Mesendoderm (in vitro differentiated cells): Measurements from ENCODE around the gene GBE1.
A peak's percentile ranks its signal among the peaks of the same experiment; 100 is the strongest.

Source experiments
- DNase-seq: peaks from one replicate; pipeline ENCODE4 v3.0.0; 2013
- H2AK5ac ChIP-seq: 2 replicates; pipeline ENCODE4 v1.6.1; 2013; ENCODE audit warnings: low read length, inconsistent platforms
- H2BK120ac ChIP-seq: 2 replicates; pipeline ENCODE4 v1.6.1; 2013; ENCODE audit warnings: low read depth, mild to moderate bottlenecking, low read length, moderate library complexity, mixed read lengths
- H2BK15ac ChIP-seq: replicated peaks from 2 replicates; pipeline ENCODE4 v1.6.1; 2013; ENCODE audit warnings: low read depth, mild to moderate bottlenecking, moderate library complexity
- H2BK5ac ChIP-seq: 2 replicates; pipeline ENCODE4 v1.6.1; 2013; ENCODE audit warnings: low read length, inconsistent platforms
- H3K18ac ChIP-seq: 2 replicates; pipeline ENCODE4 v1.6.1; 2013; ENCODE audit warnings: mild to moderate bottlenecking, low read length, mixed read lengths
- H3K23ac ChIP-seq: one replicate; pipeline ENCODE4 v1.6.1; 2013; ENCODE audit warnings: low read length
- H3K27ac ChIP-seq: 2 replicates; pipeline ENCODE4 v1.5.1; 2013; ENCODE audit warnings: low read depth, mild to moderate bottlenecking, inconsistent platforms, low read length, moderate library complexity
- H3K27me3 ChIP-seq: 2 replicates; pipeline ENCODE4 v1.6.1; 2013; ENCODE audit warnings: low read length, control low read depth, mild to moderate bottlenecking, inconsistent platforms; ENCODE audit not compliant: insufficient read depth, poor library complexity
- H3K36me3 ChIP-seq: 2 replicates; pipeline ENCODE4 v1.6.1; 2013; ENCODE audit warnings: low read length, inconsistent platforms; ENCODE audit not compliant: control insufficient read depth, insufficient read depth
- H3K4ac ChIP-seq: one replicate; pipeline ENCODE4 v1.6.1; 2013; ENCODE audit warnings: low read depth, mild to moderate bottlenecking, low read length, moderate library complexity
- H3K4me1 ChIP-seq: 2 replicates; pipeline ENCODE4 v1.6.1; 2013; ENCODE audit warnings: low read depth, low read length, inconsistent platforms; ENCODE audit not compliant: control insufficient read depth
- H3K4me2 ChIP-seq: 2 replicates; pipeline ENCODE4 v1.6.1; 2013; ENCODE audit warnings: low read length
- H3K4me3 ChIP-seq: 2 replicates; pipeline ENCODE4 v1.5.1; 2013; ENCODE audit warnings: mild to moderate bottlenecking, low read length
- H3K56ac ChIP-seq: one replicate; pipeline ENCODE4 v1.6.1; 2013; ENCODE audit warnings: low read length
- H3K79me1 ChIP-seq: 2 replicates; pipeline ENCODE4 v1.6.1; 2013; ENCODE audit warnings: low read length, inconsistent platforms
- H3K79me2 ChIP-seq: 2 replicates; pipeline ENCODE4 v1.6.1; 2013; ENCODE audit warnings: mild to moderate bottlenecking, low read length; ENCODE audit not compliant: control insufficient read depth, insufficient read depth
- H3K9ac ChIP-seq: 2 replicates; pipeline ENCODE4 v1.6.1; 2013; ENCODE audit warnings: low read length, inconsistent platforms
- H4K5ac ChIP-seq: one replicate; pipeline ENCODE4 v1.6.1; 2013; ENCODE audit warnings: low read length
- H4K8ac ChIP-seq: one replicate; pipeline ENCODE4 v1.6.1; 2013; ENCODE audit warnings: low read depth, mild to moderate bottlenecking, control low read depth, low read length, moderate library complexity
- WGBS: extraction: QIAGEN DNeasy Blood & Tissue Kit; methylation state at CpG from one replicate; pipeline ENCODE4 v1.1.7; 2013; ENCODE audit warnings: low lambda C conversion rate, missing lambda C conversion rate; ENCODE audit not compliant: insufficient coverage; ENCODE audit errors: extremely low coverage; 5-methylcytosine and 5-hydroxymethylcytosine counted together

The GBE1 gene

DNA sequence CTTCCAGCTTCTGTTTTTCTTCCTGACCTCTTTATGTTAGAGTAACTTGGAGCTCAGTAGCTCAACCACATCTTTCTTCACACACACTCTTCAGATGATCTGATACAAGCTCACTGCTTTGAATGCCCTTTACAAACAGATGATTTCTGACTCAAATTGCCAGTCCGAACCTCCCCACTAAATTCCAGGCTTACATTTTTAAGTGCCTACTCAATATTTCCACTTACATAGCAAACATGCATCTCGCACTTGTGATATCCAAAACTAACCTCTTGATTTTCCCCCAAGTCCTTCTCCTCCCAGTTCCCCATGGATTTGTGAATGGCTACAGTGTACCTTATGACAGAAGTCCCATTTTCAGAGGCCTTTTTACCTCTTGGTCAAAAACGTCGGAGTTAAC lies 139.1 kb downstream of the GBE1 start:
- H2BK15ac ChIP-seq, result no peak overlapping the region
- no peak overlapping the region for H4K5ac ChIP-seq
- no peak overlapping the region for H3K4me2 ChIP-seq
- DNase-seq, result no peak
- no peaks in the 10 kb centered on the region for H3K36me3 ChIP-seq
- H3K9ac ChIP-seq, result no peak overlapping the region
- no peak overlapping the region for H3K27ac ChIP-seq
- H2AK5ac ChIP-seq, result no peak overlapping the region
- H2BK120ac ChIP-seq, result no peak overlapping the region
- no CpG with 5 or more reads among the region's 4 CpGs for WGBS
- no peak overlapping the region for H3K4me3 ChIP-seq
- H3K4ac ChIP-seq, result no peak overlapping the region
- no peaks in the 10 kb centered on the region for H3K27me3 ChIP-seq
- no peak overlapping the region for H4K8ac ChIP-seq
- no peaks in the 10 kb centered on the region for H3K79me1 ChIP-seq
- H3K79me2 ChIP-seq, result no peaks in the 10 kb centered on the region
- no peak overlapping the region for H3K23ac ChIP-seq
- H3K56ac ChIP-seq, result no peak overlapping the region
- no peak overlapping the region for H2BK5ac ChIP-seq
- no peak overlapping the region for H3K18ac ChIP-seq
- no peaks in the 10 kb centered on the region for H3K4me1 ChIP-seq

DNA sequence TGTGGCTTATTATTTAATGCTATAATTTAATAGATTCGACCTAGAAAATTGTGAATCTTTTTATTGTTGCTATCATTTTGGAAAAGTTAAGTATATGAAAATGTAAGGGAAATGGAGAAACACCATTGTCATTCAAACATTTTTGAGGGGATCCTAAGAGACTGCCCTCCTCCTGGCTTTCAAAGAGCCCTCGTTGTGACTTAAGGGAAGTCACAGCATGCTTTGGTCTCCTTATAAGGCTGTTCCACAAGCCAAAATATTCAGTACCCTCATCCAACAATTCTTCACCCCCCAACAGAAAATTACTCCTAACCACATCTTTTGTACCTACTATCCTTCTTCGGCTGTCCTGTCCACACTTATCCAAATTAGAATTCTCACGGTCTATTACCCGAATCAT lies 140.2 kb downstream of the GBE1 start:
- Histone ChIP-seq H3K4ac (no peak overlapping the region), H3K4me1 (no peaks in the 10 kb centered on the region), H3K18ac (no peak overlapping the region), H4K5ac (no peak overlapping the region), H3K27me3 (no peaks in the 10 kb centered on the region), H2BK15ac (no peak overlapping the region), H3K9ac (no peak overlapping the region), H2BK120ac (no peak overlapping the region), H2AK5ac (no peak overlapping the region), H2BK5ac (no peak overlapping the region), H3K4me3 (no peak overlapping the region), H3K23ac (no peak overlapping the region), H3K4me2 (no peak overlapping the region), H3K27ac (no peak overlapping the region), H3K36me3 (no peaks in the 10 kb centered on the region), H4K8ac (no peak overlapping the region), H3K79me1 (no peaks in the 10 kb centered on the region), H3K79me2 (no peaks in the 10 kb centered on the region), H3K56ac (no peak overlapping the region)
- no peak for DNase-seq
- WGBS, result 100% methylated on average over 2 of the region's 5 CpGs

DNA sequence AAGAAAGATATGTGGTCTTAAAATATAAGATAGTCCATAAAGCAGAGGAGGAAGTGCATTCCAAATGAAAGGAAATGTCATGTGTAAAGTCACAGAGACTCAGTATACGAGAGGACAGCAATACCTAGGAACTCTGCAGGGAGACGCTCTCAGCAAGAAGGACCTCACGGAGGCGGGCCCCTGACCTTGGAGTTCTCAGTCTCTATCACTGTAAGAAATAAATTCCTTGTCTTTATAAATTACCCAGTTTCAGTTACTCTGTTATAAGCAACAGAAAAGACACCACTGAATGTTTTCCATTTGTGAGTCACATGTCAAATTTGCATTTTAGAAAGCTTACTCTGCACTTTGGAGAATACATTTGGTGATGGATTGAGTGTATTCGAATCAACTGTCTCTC lies 140.6 kb downstream of the GBE1 start:
- Histone ChIP-seq H3K4me2 (no peak overlapping the region), H3K27me3 (no peaks in the 10 kb centered on the region), H4K5ac (no peak overlapping the region), H3K36me3 (no peaks in the 10 kb centered on the region), H3K23ac (no peak overlapping the region), H3K56ac (no peak overlapping the region), H4K8ac (no peak overlapping the region), H3K79me1 (no peaks in the 10 kb centered on the region), H3K4ac (no peak overlapping the region), H2BK5ac (no peak overlapping the region), H2BK120ac (no peak overlapping the region), H3K79me2 (no peaks in the 10 kb centered on the region), H3K4me3 (no peak overlapping the region), H2BK15ac (no peak overlapping the region), H3K27ac (no peak overlapping the region), H3K18ac (no peak overlapping the region), H2AK5ac (no peak overlapping the region), H3K9ac (no peak overlapping the region), H3K4me1 (no peaks in the 10 kb centered on the region)
- no peak for DNase-seq
- WGBS, result no CpG with 5 or more reads among the region's 5 CpGs

DNA sequence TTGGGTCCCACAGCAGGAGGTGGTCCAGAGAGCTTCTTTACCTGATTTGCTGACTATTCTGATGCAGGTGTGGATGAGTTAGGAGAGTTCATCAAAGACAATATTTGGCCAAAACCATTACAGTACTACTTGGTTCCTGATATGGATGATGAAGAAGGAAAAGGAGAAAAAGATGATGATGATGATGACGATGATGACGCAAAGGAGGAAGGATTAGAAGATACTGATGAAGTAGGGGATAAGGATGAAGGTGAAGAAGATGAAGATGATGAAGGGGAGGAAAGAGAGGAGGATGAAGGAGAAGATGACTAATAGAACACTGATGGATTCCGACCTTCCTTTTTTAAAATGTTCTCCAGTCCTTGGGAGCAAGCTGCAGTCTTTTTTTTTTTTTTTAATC lies 148.7 kb downstream of the GBE1 start:
- no peaks in the 10 kb centered on the region for H3K79me1 ChIP-seq
- no peak overlapping the region for H3K27ac ChIP-seq
- no peak overlapping the region for H2BK5ac ChIP-seq
- no peak overlapping the region for H3K9ac ChIP-seq
- no peak overlapping the region for H2AK5ac ChIP-seq
- H3K36me3 ChIP-seq, result no peaks in the 10 kb centered on the region
- H3K27me3 ChIP-seq, result no peaks in the 10 kb centered on the region
- H3K56ac ChIP-seq, result no peak overlapping the region
- H3K4me3 ChIP-seq, result no peak overlapping the region
- H4K5ac ChIP-seq, result no peak overlapping the region
- no peaks in the 10 kb centered on the region for H3K4me1 ChIP-seq
- no peak overlapping the region for H2BK120ac ChIP-seq
- H3K4me2 ChIP-seq, result no peak overlapping the region
- no peak overlapping the region for H3K4ac ChIP-seq
- no peak for DNase-seq
- no peaks in the 10 kb centered on the region for H3K79me2 ChIP-seq
- H2BK15ac ChIP-seq, result no peak overlapping the region
- no peak overlapping the region for H3K18ac ChIP-seq
- no peak overlapping the region for H3K23ac ChIP-seq
- no peak overlapping the region for H4K8ac ChIP-seq
- WGBS, result 100% methylated on average over 2 of the region's 3 CpGs

DNA sequence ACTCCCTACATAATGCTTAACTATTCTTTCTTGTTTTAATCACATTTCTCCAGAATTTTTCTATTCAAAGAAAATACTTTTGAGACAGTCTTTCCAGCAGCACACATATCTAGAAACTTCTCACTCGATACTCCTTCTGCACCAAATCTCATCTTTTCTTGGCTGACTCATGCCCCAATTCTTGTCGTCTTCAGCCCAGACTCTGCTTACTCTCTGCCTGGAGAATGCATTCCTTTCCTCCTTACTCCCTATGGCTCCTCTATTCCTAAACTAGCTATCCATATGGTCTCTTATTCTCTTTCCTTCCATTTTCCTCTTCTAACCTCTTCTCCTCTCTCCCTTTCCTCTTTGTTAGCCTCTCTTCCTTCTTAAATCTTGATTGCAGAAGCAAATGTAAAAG lies 158.7 kb downstream of the GBE1 start:
- H4K8ac ChIP-seq, result no peak overlapping the region
- no peaks in the 10 kb centered on the region for H3K4me1 ChIP-seq
- no peak overlapping the region for H3K18ac ChIP-seq
- no peak overlapping the region for H3K56ac ChIP-seq
- H3K79me1 ChIP-seq, result no peaks in the 10 kb centered on the region
- no peak overlapping the region for H2BK15ac ChIP-seq
- H2AK5ac ChIP-seq, result no peak overlapping the region
- no peak overlapping the region for H3K27ac ChIP-seq
- H3K4me2 ChIP-seq, result no peak overlapping the region
- no CpG with 5 or more reads among the region's 2 CpGs for WGBS
- no peak overlapping the region for H3K9ac ChIP-seq
- no peaks in the 10 kb centered on the region for H3K36me3 ChIP-seq
- no peaks in the 10 kb centered on the region for H3K79me2 ChIP-seq
- H3K4me3 ChIP-seq, result no peak overlapping the region
- H2BK120ac ChIP-seq, result no peak overlapping the region
- no peak overlapping the region for H4K5ac ChIP-seq
- H3K4ac ChIP-seq, result no peak overlapping the region
- H3K27me3 ChIP-seq, result no peaks in the 10 kb centered on the region
- peak; percentile 9 for DNase-seq
- H3K23ac ChIP-seq, result no peak overlapping the region
- no peak overlapping the region for H2BK5ac ChIP-seq

DNA sequence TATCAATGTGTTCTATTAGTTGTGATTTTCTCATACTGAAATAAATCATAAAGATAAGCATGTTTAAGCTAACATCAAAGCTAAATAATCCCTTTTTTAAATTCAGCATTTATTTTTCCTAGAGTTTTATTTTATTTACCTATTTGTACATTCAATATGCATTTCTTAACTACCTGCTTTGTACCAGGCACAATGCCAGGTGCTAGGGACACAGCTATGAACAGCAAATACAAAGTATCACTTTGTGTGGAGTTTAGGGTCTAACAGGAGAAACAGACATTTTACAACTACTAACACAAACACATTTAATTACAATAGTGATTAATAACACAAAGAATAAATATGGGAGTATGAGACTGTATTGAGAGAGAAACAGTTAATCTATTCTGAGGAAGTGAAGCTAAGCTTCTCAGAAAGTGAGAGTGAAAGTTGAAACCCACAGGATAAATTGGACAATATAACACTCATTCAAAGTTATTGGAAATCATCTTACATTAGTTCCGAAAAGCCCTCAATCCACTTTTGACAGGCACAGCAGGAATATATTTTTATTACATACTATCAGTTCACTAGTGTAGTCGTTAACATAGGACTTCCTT lies 159.6 kb downstream of the GBE1 start:
- Histone ChIP-seq H3K23ac (no peak overlapping the region), H4K5ac (no peak overlapping the region), H2AK5ac (no peak overlapping the region), H3K79me2 (no peaks in the 10 kb centered on the region), H3K56ac (no peak overlapping the region), H3K18ac (no peak overlapping the region), H3K27ac (no peak overlapping the region), H4K8ac (no peak overlapping the region), H3K4me1 (no peaks in the 10 kb centered on the region), H3K79me1 (no peaks in the 10 kb centered on the region), H3K4me3 (no peak overlapping the region), H2BK5ac (no peak overlapping the region), H2BK15ac (no peak overlapping the region), H2BK120ac (no peak overlapping the region), H3K27me3 (no peaks in the 10 kb centered on the region), H3K36me3 (no peaks in the 10 kb centered on the region), H3K4me2 (no peak overlapping the region), H3K4ac (no peak overlapping the region), H3K9ac (no peak overlapping the region)
- DNase-seq, result no peak
- WGBS, result no CpG with 5 or more reads among the region's 2 CpGs
